IPS-20b (cell line): ENCODE data around the gene ZNF83.
A peak's percentile ranks its signal among the peaks of the same experiment; 100 is the strongest.
"Not testable (repeated sequence)": the region's sequence is repeated elsewhere in the genome, so short reads cannot be mapped to it uniquely, and the experiment has no call there.

Experiments
- H3K27ac ChIP-seq: one replicate; pipeline ENCODE4 v1.5.1; 2013; ENCODE audit warnings: low read length
- H3K27me3 ChIP-seq: 2 replicates; pipeline ENCODE4 v1.6.1; 2013; ENCODE audit warnings: mild to moderate bottlenecking, low read length, inconsistent platforms; ENCODE audit not compliant: insufficient read depth
- H3K36me3 ChIP-seq: 2 replicates; pipeline ENCODE4 v1.6.1; 2013; ENCODE audit warnings: low read depth, mild to moderate bottlenecking, inconsistent platforms, low read length, moderate library complexity; ENCODE audit not compliant: insufficient read depth
- H3K4me1 ChIP-seq: 2 replicates; pipeline ENCODE4 v1.6.1; 2013; ENCODE audit warnings: mild to moderate bottlenecking, control low read depth, inconsistent platforms, low read length, moderate library complexity; ENCODE audit not compliant: insufficient read depth
- H3K4me3 ChIP-seq: 2 replicates; pipeline ENCODE4 v1.5.1; 2013; ENCODE audit warnings: mild to moderate bottlenecking, low read length, inconsistent platforms
- H3K9ac ChIP-seq: 2 replicates; pipeline ENCODE4 v1.6.1; 2013; ENCODE audit warnings: low read depth, mild to moderate bottlenecking, inconsistent platforms, low read length, moderate library complexity
- H3K9me3 ChIP-seq: 2 replicates; pipeline ENCODE4 v1.6.1; 2013; ENCODE audit warnings: mild to moderate bottlenecking, low read depth, low read length, inconsistent platforms; ENCODE audit not compliant: insufficient read depth

The ZNF83 gene

DNA sequence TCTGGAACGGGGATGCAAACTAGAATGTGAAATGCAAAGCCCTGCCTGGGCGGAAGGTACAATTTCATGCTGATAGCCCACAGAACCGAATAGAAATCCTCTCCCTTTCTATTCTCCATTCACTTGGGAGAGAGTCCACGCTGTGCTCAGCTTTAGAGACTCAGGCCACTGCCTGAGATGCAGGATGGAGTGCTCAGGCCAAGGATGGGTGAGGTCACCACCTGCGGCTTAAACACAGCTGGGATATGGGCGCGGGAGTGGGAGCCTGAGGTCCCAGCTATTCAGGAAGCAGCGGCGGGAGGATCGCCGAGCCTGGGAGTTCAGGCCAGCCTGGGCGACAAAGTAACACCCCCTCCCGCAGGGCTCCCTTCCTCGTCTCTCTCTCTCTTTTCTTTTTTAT, 446 bp upstream of the ZNF83 start:
- H3K27ac ChIP-seq, result no peak overlapping the region

DNA sequence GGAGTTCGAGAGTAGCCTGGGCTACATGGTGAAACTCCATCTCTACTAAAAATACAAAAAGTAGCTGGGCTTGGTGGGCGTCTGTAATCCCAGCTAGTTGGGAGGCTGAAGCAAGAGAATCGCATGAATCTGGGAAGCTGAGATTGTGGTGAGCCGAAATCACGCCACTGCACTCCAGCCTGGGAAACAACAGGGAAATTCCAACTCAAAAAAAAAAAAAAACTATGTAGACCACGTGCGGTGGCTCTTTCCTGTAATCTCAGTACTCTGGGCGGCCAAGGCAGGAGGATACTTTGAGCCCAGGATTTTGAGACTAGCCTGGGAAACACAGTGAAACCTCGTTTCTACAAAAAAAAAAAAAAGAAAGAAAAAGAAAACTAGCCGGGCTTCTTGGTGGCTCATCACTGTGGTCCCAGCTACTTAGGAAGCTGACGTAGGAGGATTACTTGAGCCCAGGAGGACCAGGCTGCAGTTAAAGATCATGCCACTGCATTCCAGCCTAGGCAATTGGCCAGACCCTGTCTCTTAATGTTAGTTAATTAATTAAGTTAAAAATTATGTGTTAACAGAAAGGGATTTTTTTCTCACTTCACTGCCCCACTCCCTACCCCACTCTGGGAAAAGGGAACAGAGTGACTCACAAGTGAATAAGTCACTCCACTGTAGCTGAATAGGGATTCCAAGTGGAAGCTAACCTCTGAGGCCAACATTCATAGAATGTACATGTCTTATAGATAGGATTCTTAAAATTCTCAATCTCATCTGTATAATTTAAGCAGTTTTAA, 2.2 kb downstream of the ZNF83 start:
- Histone ChIP-seq H3K27ac (no peak overlapping the region), H3K9ac (no peak overlapping the region), H3K9me3 (no peaks in the 10 kb centered on the region), H3K4me1 (no peaks in the 10 kb centered on the region), H3K36me3 (no peaks in the 10 kb centered on the region), H3K4me3 (no peak overlapping the region), H3K27me3 (peaks cover 15% of the 10 kb centered on the region; the same call in 1 of the 2 replicates)

More for the DNA sequence above, 446 bp upstream of the ZNF83 start:
- peaks cover 15% of the 10 kb centered on the region; the same call in 1 of the 2 replicates for H3K27me3 ChIP-seq
- no peaks in the 10 kb centered on the region for H3K36me3 ChIP-seq
- H3K4me3 ChIP-seq, result peak overlapping the region; percentile 89
- H3K9me3 ChIP-seq, result no peaks in the 10 kb centered on the region
- H3K4me1 ChIP-seq, result no peaks in the 10 kb centered on the region
- peak overlapping the region; percentile 59; the same call in 1 of the 2 replicates for H3K9ac ChIP-seq

DNA sequence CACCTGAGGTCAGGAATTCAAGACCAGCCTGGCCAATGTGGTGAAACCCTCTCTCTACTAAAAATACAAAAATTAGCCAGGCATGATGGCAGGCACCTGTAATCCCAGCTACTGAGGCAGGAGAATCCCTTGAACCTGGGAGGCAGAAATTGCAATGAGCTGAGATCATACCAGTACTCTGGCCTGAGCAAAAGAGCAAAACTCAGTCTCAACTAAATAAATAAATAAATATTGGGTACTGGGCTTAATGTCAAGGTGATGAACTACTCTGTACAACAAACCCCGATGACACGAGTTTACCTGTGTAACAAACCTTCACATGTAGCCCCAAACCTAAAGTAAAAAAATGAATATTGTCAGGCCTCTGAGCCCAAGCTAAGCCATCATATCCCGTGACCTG, 10.7 kb downstream of the ZNF83 start:
- Histone ChIP-seq H3K36me3 (peaks cover 32% of the 10 kb centered on the region), H3K9me3 (peaks cover 10% of the 10 kb centered on the region; the same call in 1 of the 2 replicates)
- not testable (repeated sequence) for H3K9ac ChIP-seq, H3K4me1 ChIP-seq, H3K4me3 ChIP-seq, H3K27me3 ChIP-seq, H3K27ac ChIP-seq

DNA sequence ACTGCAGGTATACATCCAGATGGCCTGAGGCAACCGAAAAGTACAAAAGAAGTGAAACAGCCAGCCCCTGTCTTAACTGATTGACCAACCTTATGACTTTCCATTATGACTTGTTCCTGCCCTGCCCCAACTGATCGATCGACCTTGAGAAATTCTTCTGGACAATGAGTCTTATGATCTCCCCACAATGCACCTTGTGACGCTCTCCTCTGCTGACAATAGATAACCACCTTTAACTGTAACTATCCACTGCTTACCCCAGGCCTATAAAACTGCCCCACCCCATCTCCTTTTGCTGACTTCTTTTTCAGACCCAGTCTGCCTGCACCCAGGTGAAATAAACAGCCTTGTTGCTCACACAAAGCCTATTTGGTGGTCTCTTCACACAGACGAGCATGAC, 11.2 kb downstream of the ZNF83 start:
- H3K27ac ChIP-seq, result no peak overlapping the region
- H3K4me3 ChIP-seq, result no peak overlapping the region
- no peak overlapping the region for H3K9ac ChIP-seq
- peaks cover 10% of the 10 kb centered on the region; the same call in 1 of the 2 replicates for H3K9me3 ChIP-seq
- peaks cover 32% of the 10 kb centered on the region for H3K36me3 ChIP-seq
- H3K4me1 ChIP-seq, result no peaks in the 10 kb centered on the region
- no peaks in the 10 kb centered on the region for H3K27me3 ChIP-seq

DNA sequence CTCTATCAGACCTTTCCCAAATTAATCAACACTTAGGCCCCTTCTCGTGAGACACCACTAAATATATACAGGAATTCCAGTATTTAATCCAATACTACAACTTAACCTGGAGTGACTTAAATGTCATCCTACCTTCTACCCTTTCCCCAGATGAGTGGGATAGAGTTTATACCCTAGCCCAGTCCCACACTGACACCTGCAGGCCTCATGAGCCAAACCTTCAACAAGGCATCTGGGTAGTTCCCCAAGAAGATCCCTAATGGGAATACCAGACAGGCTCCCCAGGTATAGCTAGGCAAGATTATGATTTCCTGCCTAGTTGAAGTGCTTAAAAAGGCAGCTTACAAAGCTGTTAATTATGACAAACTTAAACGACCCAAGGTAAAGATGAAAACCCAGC, 15.9 kb downstream of the ZNF83 start:
- Histone ChIP-seq H3K27me3 (no peaks in the 10 kb centered on the region), H3K9ac (no peak overlapping the region), H3K4me3 (no peak overlapping the region), H3K27ac (no peak overlapping the region), H3K36me3 (peaks cover 52% of the 10 kb centered on the region), H3K4me1 (no peaks in the 10 kb centered on the region), H3K9me3 (no peaks in the 10 kb centered on the region)

DNA sequence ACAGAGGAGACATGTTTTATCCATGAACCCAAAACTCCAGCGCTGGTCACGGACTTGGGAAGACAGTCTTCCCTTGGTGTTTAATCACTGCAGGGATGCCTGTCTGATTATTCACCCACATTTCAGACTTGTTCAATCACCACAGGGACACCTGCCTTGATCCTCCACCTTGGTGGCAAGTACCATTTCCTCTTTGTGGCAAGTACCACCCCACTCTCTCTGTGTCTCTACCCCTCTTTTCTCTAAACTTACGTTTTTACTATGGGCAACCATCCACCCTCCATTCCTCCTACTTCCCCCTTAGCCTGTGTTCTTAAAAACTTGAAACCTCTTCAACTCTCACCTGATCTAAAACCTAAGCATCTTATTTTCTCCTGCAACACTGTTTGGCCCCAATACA, 16.8 kb downstream of the ZNF83 start:
- H3K27me3 ChIP-seq, result no peaks in the 10 kb centered on the region
- H3K9me3 ChIP-seq, result peaks cover under 1% of the 10 kb centered on the region; the same call in 1 of the 2 replicates
- H3K9ac ChIP-seq, result no peak overlapping the region
- H3K4me3 ChIP-seq, result no peak overlapping the region
- no peak overlapping the region for H3K27ac ChIP-seq
- H3K36me3 ChIP-seq, result peaks cover 57% of the 10 kb centered on the region
- no peaks in the 10 kb centered on the region for H3K4me1 ChIP-seq

DNA sequence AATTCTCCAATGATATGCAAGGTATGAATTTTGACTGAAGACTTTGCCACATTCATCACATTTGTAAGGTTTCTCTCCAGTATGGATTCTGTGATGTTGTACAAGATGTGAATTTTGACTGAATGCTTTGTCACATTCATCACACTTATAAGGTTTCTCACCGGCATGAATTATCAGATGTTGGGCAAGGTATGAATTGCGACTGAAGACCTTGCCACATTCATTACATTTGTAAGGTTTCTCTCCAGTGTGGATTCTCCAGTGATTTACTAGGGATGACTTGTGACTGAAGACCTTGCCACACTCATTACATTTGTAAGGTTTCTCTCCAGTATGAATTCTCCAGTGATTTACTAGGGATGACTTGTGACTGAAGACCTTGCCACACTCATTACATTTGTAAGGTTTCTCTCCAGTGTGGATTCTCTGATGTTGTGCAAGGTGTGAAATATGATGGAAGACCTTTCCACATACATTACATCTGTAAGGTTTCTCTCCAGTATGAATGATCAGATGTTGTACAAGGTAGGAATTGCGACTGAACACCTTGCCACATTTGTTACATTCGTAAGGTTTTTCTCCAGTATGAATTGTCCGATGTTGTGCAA, 24.8 kb downstream of the ZNF83 start:
- no peak overlapping the region for H3K9ac ChIP-seq
- H3K4me3 ChIP-seq, result no peak overlapping the region
- peaks cover 34% of the 10 kb centered on the region for H3K9me3 ChIP-seq
- H3K36me3 ChIP-seq, result peaks cover 60% of the 10 kb centered on the region
- H3K4me1 ChIP-seq, result no peaks in the 10 kb centered on the region
- no peaks in the 10 kb centered on the region for H3K27me3 ChIP-seq
- no peak overlapping the region for H3K27ac ChIP-seq

DNA sequence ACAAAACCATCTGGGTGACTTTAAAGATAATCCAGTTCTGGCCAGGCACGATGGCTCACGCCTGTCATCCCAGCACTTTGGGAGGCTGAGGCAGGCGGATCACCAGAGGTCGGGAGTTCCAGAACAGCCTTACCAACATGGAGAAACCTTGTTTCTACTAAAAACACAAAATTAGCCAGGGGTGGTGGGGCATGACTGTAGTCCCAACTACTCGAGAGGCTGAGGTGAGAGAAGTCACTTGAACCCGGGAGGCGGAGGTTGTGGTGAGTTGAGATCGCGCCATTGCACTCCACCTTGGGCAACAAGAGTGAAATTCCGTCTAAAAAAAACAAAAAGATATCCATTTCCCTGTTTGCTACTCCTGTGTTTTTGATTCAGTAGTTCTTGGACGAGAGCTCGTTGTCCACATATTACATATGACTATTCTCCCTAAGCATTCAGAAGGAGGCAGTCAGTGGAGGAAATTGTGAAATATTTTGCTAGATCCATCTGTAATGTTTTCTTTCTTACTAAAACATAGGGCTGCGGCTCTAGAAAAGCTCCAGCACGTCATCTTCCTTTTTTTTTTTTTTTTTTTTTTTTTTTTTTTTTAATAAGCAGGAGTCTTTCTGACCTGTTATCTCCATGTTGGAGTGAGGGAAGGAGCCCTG, 34.5 kb downstream of the ZNF83 start:
- Histone ChIP-seq H3K27ac (no peak overlapping the region), H3K27me3 (peaks cover 16% of the 10 kb centered on the region; the same call in 1 of the 2 replicates), H3K4me3 (no peak overlapping the region), H3K4me1 (peaks cover 4% of the 10 kb centered on the region; the same call in 1 of the 2 replicates), H3K36me3 (no peaks in the 10 kb centered on the region; the same call in 1 of the 2 replicates), H3K9me3 (no peaks in the 10 kb centered on the region), H3K9ac (no peak overlapping the region)

DNA sequence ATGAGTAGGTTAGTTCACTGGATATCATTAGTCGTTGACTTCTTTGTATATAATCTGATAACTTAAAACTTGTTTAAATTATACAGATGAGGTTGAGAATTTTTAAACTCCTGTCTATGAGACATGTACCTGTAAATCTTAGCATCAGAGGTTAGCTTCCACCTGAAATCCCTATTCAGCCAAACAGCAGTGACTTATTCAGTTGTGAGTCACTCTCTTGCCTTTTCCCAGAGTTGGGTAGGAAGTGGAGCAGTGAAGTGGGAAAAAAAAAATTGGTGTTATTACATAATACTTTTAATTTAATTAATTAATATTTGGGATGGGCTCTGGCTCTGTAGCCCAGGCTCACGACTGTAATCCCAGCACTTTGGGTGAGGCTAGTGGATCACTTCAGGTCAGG, 35.2 kb downstream of the ZNF83 start:
- H3K36me3 ChIP-seq, result no peaks in the 10 kb centered on the region
- H3K4me3 ChIP-seq, result no peak overlapping the region
- peaks cover 16% of the 10 kb centered on the region; the same call in 1 of the 2 replicates for H3K27me3 ChIP-seq
- H3K9ac ChIP-seq, result no peak overlapping the region
- peaks cover 4% of the 10 kb centered on the region; the same call in 1 of the 2 replicates for H3K4me1 ChIP-seq
- no peak overlapping the region for H3K27ac ChIP-seq
- H3K9me3 ChIP-seq, result no peaks in the 10 kb centered on the region

DNA sequence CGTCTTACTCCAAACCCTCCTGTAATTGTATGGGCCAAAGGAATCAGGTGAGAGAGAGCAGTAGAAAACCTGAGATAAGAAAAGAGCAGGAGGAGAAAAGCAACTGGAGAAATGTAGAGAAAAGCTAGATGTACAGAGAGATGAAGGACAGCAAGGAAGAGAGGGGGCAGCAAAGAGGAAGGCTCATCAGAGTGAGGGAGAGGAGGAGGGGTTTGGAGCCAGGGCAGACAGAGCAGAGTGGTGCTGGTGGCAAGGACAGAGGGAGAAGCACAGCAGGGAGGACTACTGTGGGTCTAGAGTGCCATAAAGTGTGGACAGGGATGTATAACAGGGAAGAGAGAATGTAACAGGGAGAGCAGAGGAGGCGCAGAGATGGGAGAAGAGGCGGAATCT, 36.2 kb downstream of the ZNF83 start:
- H3K4me1 ChIP-seq, H3K9me3 ChIP-seq, H3K36me3 ChIP-seq, H3K27ac ChIP-seq: not testable (repeated sequence)
- Histone ChIP-seq H3K4me3 (peak overlapping the region; percentile 95), H3K9ac (peak overlapping the region; percentile 78; the same call in 1 of the 2 replicates), H3K27me3 (peaks cover 16% of the 10 kb centered on the region; the same call in 1 of the 2 replicates)

DNA sequence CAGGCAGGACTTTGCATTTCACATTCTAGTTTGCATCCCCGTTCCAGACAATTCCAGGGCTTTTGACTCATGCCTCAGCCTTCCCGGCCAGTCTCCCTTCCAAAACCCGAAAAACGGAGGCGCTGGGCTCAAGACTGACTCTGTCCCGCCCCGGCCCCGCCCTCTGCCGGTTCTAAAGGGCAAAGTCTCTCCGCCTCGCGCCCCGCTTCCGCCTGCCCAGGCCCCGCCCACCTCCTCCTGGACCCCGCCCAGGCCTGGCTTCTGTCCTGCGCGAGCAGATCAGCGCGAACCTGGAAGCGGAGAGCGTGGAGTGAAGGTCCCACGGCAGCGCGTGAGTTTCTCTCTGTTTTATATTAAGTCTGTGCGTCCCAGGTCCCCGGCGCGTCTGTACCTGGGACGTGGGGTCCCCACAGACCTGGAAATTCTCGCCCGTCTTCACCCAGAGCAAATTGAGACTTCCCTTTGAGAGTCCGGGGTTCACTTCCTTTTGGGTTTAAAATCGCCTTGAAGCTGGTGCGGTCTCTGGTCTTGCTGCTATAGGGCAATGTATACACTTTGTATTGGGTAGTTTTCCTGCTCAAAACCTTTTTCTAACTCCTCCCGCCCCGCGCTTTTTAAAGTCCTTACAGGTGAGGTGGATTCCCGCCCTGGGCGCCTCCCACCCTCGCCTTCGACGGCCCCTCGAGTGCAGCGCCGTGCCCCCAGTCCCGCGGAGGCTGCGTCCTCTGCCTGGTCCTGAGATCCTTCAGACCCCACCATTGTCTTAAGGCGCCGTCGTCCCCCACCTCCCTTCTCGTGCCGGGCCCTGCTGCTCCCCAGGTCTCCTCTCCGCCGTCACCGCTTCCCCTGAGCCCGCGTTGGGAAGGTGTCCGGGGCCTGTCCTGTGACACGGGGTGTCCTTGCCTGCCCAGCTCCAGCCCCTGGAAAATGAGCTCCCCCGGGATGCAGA, 36.9 kb downstream of the ZNF83 start:
- H3K27ac ChIP-seq, result no peak overlapping the region
- H3K36me3 ChIP-seq, result peaks cover 9% of the 10 kb centered on the region
- H3K27me3 ChIP-seq, result peaks cover 16% of the 10 kb centered on the region; the same call in 1 of the 2 replicates
- peak overlapping the region; percentile 95 for H3K4me3 ChIP-seq
- H3K9me3 ChIP-seq, result peaks cover 9% of the 10 kb centered on the region; the same call in 1 of the 2 replicates
- peak overlapping the region; percentile 78 for H3K9ac ChIP-seq
- peaks cover 4% of the 10 kb centered on the region; the same call in 1 of the 2 replicates for H3K4me1 ChIP-seq
